NCI-H146 treated with DMSO at 0.1 percent for 48 hours (cell line): Measurements from ENCODE around the gene BCL10.

ENCODE experiments used
- DNase-seq: peaks from one replicate; lab custom pipeline; 2025; ENCODE audit not compliant: unreplicated experiment; lab: John Stamatoyannopoulos, UW

The BCL10 gene

DNA sequence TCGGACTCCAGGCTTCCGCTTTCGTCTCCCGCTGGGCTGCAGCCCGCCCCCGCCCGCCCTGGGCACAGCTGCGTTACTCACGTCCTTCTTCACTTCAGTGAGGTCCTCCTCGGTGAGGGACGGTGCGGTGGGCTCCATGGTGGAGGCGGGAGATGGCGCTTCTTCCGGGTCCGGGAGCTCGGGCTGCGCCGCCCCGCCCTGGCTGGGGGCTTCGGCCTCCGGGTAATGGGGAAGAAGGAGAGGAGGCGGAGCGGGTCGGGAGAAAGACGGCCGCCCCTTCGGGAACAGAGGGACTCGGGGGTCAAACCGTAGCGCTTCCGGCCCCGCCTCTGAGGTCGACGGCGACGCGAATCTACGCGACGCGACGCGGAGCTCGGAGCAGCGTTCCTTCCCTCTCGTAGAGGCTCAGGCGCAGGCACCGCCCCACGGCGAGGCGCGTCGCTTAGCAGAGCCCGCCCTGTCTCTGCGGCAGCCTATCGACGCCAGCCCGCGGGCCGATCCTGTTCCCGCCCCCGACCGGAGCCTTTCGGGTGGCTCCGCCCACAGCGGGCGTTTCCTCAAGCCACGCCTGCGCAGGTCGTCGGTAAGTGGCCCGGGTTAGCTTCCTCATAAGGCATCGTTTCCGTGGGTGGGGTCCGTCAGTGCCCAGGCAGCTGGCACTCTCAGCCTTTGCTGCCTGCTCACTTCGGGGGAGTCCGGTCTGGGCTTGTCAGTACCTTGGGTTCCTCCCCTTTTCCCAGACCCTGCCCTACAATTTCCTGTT is at the start of gene BCL10:
TSS of gene BCL10 (minus strand) at position 418 of the 763 bp plus-strand sequence. CDS start at position 138, 280 bp downstream.
- peak; percentile 96 for DNase-seq

DNA sequence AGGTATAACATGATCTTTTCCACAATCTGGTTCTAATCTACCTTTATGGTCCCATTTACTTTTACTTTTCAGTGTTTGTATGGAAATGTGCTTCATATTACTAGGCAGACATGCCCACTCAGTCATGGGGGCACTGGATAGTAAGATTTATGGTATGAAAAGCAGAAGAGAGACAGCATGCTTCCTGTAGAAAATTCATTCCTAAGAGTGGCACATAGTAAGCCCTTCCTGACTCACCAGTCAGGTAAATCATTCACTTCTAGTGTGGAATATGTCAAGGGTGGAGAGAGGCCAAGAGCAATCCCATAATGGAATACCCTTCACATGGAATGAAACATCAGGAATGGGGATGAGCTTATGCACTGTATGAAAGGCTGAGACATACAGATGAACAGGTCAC is 49.5 kb upstream of the BCL10 start:
- no peak for DNase-seq

GRCh38 chr1:85323770-85324169 is 47.3 kb upstream of the BCL10 start:
- DNase-seq, result no peak

GRCh38 chr1:85322655-85323054 is 46.2 kb upstream of the BCL10 start:
- no peak for DNase-seq

GRCh38 chr1:85321237-85321964 is 45.0 kb upstream of the BCL10 start:
- DNase-seq, result no peak

DNA sequence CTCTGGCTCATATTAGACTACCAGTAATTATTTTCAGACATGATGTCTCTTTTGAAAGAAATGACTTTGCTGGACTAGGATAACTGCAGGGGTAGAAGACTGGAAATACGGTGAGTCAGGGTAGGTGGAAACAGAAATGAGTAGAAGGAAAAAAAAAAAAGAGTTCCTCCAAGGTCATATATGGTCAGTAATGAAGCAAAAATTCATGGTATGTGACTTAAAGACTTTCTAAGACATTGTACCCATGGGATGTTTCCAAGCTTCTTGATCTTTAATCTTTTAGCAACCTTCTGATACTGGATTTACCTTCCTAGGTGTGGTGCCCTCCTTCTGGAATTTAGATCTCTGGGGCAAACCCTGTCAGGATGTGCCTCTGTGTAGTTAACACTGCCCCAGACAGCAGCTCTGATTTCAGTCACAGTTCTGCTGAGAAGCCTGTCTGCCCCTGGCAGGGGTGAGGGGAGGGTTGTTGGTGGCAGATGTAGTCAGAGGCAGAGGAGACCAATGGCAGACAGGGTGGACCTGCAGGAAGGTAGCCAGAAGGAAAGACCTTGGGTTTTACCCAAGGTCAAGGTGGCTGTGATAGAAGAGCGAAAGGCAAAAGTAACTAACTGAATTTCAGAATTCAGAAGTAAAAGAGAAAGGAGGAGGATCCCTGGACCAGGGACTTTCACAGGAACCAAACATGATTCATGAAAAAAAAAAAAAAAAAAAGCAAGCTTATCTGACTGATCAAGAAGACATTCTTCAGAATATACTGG is 44.1 kb upstream of the BCL10 start:
- no peak for DNase-seq

GRCh38 chr1:85319931-85320330 is 43.5 kb upstream of the BCL10 start:
- DNase-seq, result no peak

DNA sequence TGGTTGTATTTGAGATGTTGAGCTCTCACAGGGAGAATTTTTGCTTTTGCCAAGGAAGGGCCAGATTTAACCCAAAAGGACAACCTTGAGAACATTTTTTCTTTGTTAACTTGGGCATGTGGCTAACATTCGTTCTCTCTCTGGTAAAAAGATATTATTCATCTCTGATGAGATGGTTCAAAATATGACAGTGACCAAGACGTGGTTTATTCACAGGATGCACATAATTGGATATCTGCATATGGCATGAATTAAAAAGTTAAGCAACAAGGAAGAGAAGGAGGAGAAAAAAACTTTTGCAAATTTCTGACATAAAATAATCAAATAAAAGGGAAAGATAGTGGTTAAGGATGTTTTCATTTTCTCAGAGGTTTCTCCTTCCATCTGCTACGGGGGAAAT is 43.1 kb upstream of the BCL10 start:
- DNase-seq, result no peak

GRCh38 chr1:85318217-85318616 is 41.8 kb upstream of the BCL10 start:
- DNase-seq, result no peak

DNA sequence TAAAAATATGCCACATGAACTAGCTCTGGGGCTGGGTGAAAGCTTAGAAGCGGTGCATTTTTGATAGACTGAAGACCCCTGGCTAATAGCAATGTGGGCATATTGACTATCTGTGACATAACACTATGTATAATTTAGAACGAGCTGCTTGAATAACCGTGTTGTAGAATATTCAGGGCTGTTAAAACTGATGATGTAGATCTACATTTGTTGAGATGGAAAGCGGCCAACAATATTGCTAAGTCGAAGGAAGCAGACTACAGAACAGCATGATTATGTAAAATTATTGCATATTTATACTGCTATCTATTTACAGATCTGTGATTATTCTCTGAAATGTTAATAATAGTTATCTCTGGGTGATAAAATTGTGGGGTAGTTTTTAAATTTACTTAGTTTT is 41.1 kb upstream of the BCL10 start:
- DNase-seq, result no peak

DNA sequence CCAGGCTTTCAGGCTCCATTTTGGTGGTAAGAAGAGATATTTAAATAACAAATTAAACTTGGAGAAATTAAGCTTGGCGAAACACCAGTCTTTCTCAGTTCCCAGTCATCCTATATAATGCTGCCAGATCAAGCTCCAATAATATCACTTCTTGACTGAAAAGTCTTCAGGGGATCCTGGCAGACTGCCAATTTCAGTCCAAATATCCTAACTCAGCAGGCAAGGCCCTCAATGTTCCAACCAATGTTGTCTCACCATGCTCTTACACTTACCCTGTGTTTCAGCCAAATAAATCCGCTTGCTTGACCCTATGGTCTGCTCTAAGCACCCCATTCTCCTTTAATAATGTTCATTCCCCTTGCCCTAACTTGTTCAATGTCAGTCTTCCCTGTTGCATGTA is 39.9 kb upstream of the BCL10 start:
- DNase-seq, result no peak

DNA sequence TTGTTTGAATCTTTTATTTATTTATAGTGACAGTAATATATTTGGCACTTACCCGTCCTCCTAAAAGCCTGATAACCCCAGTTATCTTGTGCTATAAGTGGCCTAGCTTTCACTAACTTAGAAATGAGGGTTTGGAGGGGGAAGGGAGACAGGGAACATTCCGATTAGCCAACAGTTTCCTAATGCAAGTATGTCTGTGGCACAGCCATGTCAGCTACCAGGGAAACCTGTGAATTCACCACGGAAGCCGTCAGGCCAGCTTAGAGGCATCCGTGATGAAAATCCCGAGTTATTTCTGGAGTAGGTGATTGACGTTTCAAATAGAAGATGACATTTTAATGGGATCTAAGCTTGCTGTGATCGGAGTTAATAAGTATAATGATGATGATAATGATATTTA is 39.4 kb upstream of the BCL10 start:
- DNase-seq, result no peak

DNA sequence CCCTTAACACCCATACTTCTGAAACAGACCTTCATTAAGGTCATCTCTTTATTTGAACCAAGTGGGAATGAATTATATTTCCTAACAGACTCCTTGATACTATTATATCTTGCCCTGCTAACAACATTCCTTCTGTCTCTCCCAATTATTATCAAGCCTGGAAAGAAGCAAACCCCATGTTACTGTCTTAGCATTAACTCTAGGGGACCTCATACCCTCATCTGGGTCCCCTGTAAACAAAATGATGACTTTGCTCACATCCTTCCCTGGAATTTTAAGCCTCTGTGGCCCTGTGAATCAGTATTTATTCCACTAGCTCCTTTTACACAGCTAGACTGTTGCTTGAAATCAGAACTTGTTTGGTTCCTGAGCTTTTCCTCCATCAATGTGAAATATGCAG is 38.3 kb upstream of the BCL10 start:
- DNase-seq, result no peak

DNA sequence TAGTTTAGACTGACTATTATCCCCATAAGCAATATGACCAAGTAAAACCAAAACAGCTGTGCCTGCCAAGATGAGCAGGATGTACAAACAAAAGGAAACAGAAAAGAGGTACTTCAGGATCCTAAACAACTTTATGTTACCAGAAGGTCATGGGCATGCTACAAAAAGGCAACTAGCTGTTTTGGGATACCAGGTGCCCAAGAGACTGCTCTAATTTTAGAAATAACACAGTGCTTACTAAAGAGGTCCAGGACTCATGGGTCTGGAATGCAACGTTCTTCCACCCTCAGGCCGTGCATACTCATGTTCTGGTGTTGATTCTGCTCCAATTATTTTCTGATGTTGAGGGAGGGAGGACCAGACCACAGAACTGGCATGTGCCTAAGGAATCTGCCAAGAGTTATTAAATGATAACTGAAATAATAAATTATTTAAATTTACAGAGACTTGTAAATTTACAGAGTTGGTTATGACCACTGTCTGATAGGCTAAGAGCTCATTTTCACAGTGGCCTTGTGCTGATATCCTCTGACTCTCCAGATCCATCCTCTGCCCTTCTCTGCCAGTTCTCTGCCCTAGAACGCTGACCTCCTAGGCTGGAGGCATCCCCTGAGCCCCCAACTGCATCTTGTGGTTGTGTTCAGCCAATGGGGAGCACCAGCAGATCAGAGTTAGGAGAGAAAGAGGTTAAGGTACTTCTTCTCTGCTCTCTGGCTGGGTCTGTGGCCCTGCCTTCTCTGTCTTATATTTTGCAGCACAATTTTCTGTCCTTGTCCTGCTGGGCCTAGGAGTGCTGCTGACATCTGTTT is 37.7 kb upstream of the BCL10 start:
- no peak for DNase-seq

- DNase-seq, result no peak
Measured at GRCh38 chr1:85311818-85312217, 35.4 kb upstream of the BCL10 start.

DNA sequence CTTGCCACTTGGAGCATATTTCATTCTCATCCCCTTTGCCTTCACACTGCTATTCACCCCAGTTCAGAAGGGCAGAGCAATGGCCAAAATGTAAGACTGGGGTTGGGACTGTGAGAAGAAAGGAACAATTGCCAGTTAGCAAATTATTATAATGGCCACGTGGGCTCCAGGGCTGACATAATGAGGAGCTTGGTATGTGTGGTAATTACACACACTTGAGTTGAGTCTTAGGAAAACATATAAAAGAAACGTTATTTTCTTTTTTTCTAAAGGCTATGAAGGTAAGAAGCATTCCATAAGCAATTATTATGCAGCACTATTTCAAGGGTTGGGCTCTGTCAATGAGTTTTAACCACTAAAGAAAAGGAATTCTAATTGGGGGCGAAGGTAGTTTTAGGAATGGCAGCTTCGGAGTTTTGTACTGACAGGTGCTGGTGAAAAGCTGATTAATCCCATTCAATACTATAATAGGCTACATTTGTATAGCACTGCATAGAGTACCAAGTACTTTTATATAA is 32.5 kb upstream of the BCL10 start:
- no peak for DNase-seq

DNA sequence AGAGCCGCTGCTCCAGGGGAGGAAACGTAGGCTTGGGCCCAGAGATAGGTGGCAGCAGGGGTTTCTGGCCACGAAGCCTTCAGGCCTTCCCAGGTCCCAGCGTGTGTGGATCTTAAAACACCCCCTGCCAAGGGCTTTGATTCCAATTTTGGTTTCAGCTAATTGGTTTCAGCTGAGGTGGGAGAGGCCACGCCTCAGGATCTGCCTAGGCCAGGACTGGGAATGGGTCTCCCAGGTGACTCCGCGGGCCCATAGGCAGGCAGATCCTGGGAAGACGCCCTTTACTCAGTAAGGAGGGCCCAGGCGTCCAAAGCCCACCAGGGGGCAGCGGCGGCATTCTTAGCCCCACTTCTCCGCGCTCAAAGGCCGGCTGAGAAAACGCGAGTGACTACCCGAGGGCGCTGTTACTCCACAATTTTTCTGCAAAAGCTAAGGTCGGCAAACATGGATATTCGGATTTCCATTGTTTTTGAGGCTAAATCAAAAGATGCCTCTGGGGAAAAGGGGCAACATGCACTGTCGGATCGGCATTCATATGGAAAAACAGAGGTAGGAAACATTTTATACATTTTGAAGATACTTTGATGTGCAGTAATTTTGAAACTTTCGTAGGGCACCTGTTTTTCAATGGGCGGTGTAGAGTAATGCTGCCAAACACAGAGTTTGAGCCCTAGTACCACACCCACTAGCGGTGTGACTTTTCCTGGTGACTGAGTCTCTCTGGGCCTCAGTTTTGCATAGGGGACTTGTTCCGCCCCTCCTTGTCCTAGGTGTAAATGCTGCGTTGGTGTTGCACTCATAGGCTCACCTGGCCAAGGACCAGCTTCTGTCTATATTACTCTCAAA is 31.8 kb upstream of the BCL10 start:
- DNase-seq, result peak; percentile 54

GRCh38 chr1:85306236-85306635 is 29.8 kb upstream of the BCL10 start:
- no peak for DNase-seq

GRCh38 chr1:85303440-85304162 is 27.2 kb upstream of the BCL10 start:
- DNase-seq, result no peak
